ENCODE measurements around the gene TJP3.
A peak's percentile ranks its signal among the peaks of the same experiment; 100 is the strongest.
"Not testable (repeated sequence)": the region's sequence is repeated elsewhere in the genome, so short reads cannot be mapped to it uniquely, and the experiment has no call there.

The TJP3 gene

DNA sequence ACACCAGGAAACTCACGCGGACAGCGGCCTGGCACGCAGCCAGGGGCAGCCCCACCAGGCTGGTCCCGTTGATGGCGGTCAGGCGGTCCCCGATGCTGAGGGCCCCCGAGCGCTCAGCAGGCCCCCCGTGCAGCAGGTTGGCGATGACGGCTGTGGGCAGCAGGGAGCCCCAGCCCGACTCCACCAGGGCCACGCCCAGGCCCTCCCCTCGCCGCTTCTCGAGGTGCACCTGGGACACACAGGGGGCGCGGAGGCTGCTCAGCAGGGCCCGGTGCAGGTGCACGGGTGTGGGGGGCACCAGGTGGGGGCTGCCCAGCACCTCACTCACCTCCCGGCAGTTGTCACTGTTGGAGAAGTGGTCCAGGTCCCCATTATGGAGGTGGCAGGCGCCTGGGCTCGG lies 44.3 kb downstream of the TJP3 start:
- Mint-ChIP-seq H3K27ac (no peak overlapping the region), H3K36me3 (ENCODE audit: low read depth) (peaks cover 28% of the 10 kb centered on the region), H3K27me3 (ENCODE audit: low read depth) (no peaks in the 10 kb centered on the region), H3K9me3 (no peaks in the 10 kb centered on the region), H3K4me3 (no peak overlapping the region), H3K4me1 (ENCODE audit: low read depth) (peaks cover 9% of the 10 kb centered on the region)

DNA sequence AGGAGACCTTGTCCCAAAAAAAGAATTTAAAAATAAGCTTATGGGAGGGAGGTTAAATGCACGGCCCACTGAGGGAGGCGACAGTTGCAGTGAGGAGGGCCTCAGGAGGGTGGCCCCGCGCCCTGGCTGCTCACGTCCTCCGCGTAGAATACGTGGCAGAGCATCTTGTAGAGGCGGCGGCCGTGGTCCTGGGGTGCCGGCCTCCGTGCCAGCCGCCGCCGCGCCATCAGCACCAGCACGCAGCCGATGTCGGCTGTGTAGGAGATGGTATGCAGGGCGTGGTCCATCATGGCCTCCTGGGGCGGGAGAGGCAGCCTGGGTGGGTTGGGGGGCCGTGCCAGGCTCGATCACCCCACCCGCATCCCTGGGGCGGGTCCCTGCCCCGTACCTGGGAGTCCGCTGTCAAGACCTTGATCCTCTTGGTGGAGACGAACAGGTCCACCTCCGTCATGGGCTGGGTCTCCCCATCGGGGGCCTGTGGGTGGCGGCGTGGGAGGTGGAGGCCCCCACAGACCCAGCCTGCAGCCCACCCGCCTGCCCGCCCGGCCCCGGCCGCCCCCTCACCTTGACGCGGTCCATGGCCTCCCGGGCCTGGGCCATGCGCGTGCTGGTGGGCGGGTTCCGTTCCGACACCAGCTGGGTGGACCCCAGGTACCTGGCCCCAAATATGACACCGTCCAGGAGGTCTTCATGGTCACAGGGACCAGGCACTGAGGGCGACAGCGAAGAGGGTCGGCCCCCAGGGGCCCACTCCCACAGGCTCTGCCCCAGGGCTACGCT lies 45.6 kb downstream of the TJP3 start:
- H3K36me3 Mint-ChIP-seq (ENCODE audit: low read depth) = peaks cover 28% of the 10 kb centered on the region
- no peaks in the 10 kb centered on the region for H3K9me3 Mint-ChIP-seq
- no peak overlapping the region for H3K4me3 Mint-ChIP-seq
- no peak overlapping the region for H3K27ac Mint-ChIP-seq
- H3K27me3 Mint-ChIP-seq (ENCODE audit: low read depth) = no peaks in the 10 kb centered on the region
- H3K4me1 Mint-ChIP-seq (ENCODE audit: low read depth) = peaks cover 9% of the 10 kb centered on the region

GRCh38 chr19:3757705-3758104 lies 49.5 kb downstream of the TJP3 start:
- H3K9me3 Mint-ChIP-seq; H3K27ac Mint-ChIP-seq; H3K27me3 Mint-ChIP-seq (ENCODE audit: low read depth); H3K4me3 Mint-ChIP-seq: not testable (repeated sequence)
- Mint-ChIP-seq H3K36me3 (ENCODE audit: low read depth) (peaks cover 16% of the 10 kb centered on the region), H3K4me1 (ENCODE audit: low read depth) (peaks cover 21% of the 10 kb centered on the region)

GRCh38 chr19:3758297-3758696 lies 50.1 kb downstream of the TJP3 start:
- H3K9me3 Mint-ChIP-seq; H3K4me3 Mint-ChIP-seq; H3K27ac Mint-ChIP-seq; H3K27me3 Mint-ChIP-seq (ENCODE audit: low read depth): not testable (repeated sequence)
- Mint-ChIP-seq H3K4me1 (ENCODE audit: low read depth) (peaks cover 26% of the 10 kb centered on the region), H3K36me3 (ENCODE audit: low read depth) (peaks cover 17% of the 10 kb centered on the region)

DNA sequence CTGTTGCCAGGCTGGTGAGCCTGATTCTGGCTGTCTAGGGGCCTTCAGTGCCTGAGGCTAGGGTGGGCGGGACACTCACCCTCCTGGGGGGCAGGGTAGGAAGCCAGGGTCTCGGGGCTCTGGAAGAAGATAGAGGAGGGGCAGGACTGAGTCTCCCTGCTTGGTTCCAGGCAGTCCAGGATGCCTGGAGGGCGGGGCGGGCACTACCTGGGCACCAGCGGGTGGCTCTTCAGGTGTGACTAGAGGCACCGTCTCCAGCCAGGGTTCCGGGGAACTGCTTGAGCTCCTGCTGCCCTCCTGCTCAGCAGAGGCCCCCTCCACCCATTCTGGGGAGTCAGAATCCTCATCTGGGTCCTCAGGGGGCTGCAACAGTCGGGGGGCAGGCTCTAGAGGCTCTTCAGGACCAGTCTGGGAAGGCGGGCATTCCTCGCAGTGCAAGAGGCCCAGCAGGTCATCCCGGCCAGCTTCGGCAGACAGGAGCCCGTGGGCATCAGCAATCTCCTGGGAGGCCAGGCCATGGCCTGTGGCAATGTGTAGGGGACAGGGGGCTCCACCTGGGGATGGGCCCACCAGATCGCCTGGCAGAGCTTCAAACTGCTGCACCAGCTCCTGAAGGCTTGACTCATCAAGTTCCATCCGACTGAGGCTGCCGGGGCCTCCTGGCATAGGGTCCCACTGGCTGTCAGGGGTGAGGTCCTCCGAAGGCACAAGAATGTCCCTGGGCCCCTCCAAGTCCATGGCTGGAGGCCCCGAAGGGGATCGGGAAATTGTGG lies 51.5 kb downstream of the TJP3 start:
- peaks cover 27% of the 10 kb centered on the region for H3K4me1 Mint-ChIP-seq (ENCODE audit: low read depth)
- H3K36me3 Mint-ChIP-seq (ENCODE audit: low read depth) = peaks cover 17% of the 10 kb centered on the region
- H3K27ac Mint-ChIP-seq = no peak overlapping the region
- no peaks in the 10 kb centered on the region for H3K9me3 Mint-ChIP-seq
- peak overlapping the region; percentile 99 for H3K4me3 Mint-ChIP-seq
- peaks cover 3% of the 10 kb centered on the region for H3K27me3 Mint-ChIP-seq (ENCODE audit: low read depth)

- Mint-ChIP-seq H3K27ac (peak overlapping the region; percentile 97), H3K4me3 (peak overlapping the region; percentile 99), H3K4me1 (ENCODE audit: low read depth) (peaks cover 22% of the 10 kb centered on the region), H3K36me3 (ENCODE audit: low read depth) (peaks cover 10% of the 10 kb centered on the region), H3K27me3 (ENCODE audit: low read depth) (peaks cover 3% of the 10 kb centered on the region), H3K9me3 (no peaks in the 10 kb centered on the region)
These were observed 52.7 kb downstream of the TJP3 start for GRCh38 chr19:3760871-3761361.

DNA sequence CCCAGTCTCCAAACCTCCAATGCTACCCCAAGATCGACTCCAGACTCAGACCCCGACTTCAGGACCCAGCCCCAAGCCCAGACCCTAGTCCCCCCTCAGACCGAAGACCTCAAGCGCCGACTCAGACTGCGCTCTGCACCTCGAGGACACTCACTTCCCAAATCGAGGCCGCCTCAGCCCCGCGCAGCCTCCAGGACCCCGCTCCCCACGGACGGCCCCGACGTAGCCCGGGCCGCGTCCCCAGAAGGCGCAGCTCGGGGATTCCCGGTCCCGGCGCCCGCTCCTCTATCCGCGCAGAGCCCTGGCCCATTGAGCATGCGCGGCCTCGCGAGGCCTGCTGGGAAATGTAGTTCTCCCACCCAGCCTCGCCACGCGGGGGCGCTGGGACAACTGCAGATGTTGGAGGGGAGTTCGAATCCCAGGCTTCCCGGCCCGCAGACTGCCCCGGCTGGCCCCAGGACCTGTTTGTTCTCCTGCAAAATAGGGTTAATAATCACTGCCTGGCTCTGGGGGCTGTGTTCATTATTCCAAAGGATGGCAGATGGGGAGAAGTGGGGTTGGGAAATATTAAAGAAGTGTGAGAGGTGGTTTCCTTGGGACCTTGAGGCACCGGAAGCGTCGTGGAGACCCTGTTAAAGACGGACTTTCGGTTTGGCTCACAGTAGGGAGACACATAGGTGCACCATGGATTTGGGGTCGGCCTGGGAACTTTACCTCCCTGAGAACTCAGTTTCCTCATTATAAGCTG lies 53.4 kb downstream of the TJP3 start, which contains the start of gene APBA3:
Gene APBA3, minus strand, starts transcription at position 311 of the 748 bp plus-strand sequence. CDS start 1,428 bp downstream, outside the sequence.
- Mint-ChIP-seq H3K27me3 (ENCODE audit: low read depth) (peaks cover 3% of the 10 kb centered on the region), H3K27ac (peak within 1 kb of the TSS; percentile 99), H3K9me3 (no peaks in the 10 kb centered on the region), H3K4me1 (ENCODE audit: low read depth) (peaks cover 27% of the 10 kb centered on the region), H3K4me3 (peak within 1 kb of the TSS; percentile 99), H3K36me3 (ENCODE audit: low read depth) (peaks cover 12% of the 10 kb centered on the region)

GRCh38 chr19:3762130-3762473 lies 53.9 kb downstream of the TJP3 start:
- H3K27me3 Mint-ChIP-seq (ENCODE audit: low read depth) = peaks cover 3% of the 10 kb centered on the region
- peaks cover 27% of the 10 kb centered on the region for H3K4me1 Mint-ChIP-seq (ENCODE audit: low read depth)
- H3K9me3 Mint-ChIP-seq = no peaks in the 10 kb centered on the region
- peak overlapping the region; percentile 99 for H3K27ac Mint-ChIP-seq
- H3K36me3 Mint-ChIP-seq (ENCODE audit: low read depth) = peaks cover 14% of the 10 kb centered on the region
- H3K4me3 Mint-ChIP-seq = peak overlapping the region; percentile 99

DNA sequence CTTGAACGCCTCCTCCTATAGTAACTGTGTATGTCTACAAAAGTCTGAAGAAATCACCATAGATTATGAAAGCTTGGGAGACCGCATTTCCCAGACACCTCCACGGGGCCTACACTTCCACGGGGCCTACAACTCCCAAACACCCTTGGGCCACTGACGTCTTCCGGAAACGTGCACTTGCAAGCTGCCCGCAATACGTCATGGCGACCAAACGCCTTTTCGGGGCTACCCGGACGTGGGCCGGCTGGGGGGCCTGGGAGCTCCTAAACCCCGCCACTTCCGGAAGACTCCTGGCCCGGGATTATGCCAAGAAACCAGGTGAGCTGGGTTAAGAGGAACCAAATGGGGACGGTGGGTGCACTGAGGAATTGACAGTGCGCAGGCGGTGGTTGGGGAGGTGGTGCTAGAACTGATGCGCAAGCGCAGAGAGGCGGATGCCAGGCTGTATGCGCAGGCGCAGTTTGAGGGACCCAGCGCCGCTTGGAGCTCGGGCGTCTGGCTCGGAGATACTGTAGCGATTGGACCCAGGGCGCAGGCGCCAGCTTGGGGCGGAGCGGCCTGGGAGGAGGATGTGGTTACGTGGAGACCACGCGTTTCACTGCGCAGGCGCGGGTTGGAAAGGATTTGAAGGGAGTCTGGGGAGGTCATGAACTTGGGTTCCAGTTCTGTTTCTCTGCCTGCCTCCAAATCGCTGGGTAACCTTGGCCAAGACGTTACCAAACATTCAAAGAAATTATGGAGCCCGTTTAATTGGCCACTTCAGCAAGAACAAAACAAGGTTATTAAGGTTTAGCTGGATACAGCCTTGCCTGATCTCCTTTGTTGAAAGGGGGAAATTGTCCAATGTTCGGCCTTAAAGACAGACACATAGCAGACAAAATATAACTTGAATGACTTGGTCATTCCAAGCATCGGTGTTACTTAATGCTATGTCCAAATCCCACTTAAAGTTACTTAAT lies 54.6 kb downstream of the TJP3 start, which contains the start of gene MRPL54:
Gene MRPL54, plus strand, starts transcription at position 182 of the 959 bp plus-strand sequence. Its CDS starts 19 bp downstream, at position 201.
- no peaks in the 10 kb centered on the region for H3K9me3 Mint-ChIP-seq
- peaks cover 14% of the 10 kb centered on the region for H3K36me3 Mint-ChIP-seq (ENCODE audit: low read depth)
- peak within 1 kb of the TSS; percentile 99 for H3K4me3 Mint-ChIP-seq
- peaks cover 3% of the 10 kb centered on the region for H3K27me3 Mint-ChIP-seq (ENCODE audit: low read depth)
- H3K4me1 Mint-ChIP-seq (ENCODE audit: low read depth) = peaks cover 27% of the 10 kb centered on the region
- H3K27ac Mint-ChIP-seq = peak within 1 kb of the TSS; percentile 99

- Mint-ChIP-seq H3K9me3 (no peaks in the 10 kb centered on the region), H3K36me3 (ENCODE audit: low read depth) (peaks cover 19% of the 10 kb centered on the region), H3K4me3 (no peak overlapping the region), H3K4me1 (ENCODE audit: low read depth) (peaks cover 23% of the 10 kb centered on the region), H3K27me3 (ENCODE audit: low read depth) (peaks cover 3% of the 10 kb centered on the region), H3K27ac (no peak overlapping the region)
These were observed 56.9 kb downstream of the TJP3 start for GRCh38 chr19:3765121-3765520.

DNA sequence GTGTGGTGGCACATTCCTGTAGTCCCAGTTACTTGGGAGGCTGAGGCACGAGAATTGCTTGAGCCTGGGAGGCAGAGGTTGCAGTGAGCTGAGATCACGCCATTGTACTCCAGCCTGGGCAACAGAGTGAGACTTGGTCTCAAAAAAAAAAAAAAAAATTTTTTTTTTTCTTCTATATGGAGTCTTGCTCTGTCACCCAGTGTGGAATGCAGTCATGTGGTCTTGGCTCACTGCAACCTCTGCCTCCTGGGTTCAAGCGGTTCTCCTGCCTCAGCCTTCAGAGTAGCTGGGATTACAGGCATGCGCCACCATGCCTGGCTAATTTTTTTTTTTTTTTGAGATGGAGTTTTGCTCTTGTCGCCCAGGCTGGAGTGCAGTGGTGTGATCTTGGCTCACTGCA lies 57.6 kb downstream of the TJP3 start:
- peaks cover 23% of the 10 kb centered on the region for H3K4me1 Mint-ChIP-seq (ENCODE audit: low read depth)
- H3K27me3 Mint-ChIP-seq (ENCODE audit: low read depth); H3K27ac Mint-ChIP-seq; H3K9me3 Mint-ChIP-seq; H3K4me3 Mint-ChIP-seq: not testable (repeated sequence)
- peaks cover 19% of the 10 kb centered on the region for H3K36me3 Mint-ChIP-seq (ENCODE audit: low read depth)

GRCh38 chr19:3766520-3766919 lies 58.3 kb downstream of the TJP3 start:
- H3K9me3 Mint-ChIP-seq = no peaks in the 10 kb centered on the region
- peaks cover 3% of the 10 kb centered on the region for H3K27me3 Mint-ChIP-seq (ENCODE audit: low read depth)
- peaks cover 17% of the 10 kb centered on the region for H3K36me3 Mint-ChIP-seq (ENCODE audit: low read depth)
- peak overlapping the region; percentile 89 for H3K27ac Mint-ChIP-seq
- H3K4me1 Mint-ChIP-seq (ENCODE audit: low read depth) = peaks cover 20% of the 10 kb centered on the region
- H3K4me3 Mint-ChIP-seq = peak overlapping the region; percentile 34

DNA sequence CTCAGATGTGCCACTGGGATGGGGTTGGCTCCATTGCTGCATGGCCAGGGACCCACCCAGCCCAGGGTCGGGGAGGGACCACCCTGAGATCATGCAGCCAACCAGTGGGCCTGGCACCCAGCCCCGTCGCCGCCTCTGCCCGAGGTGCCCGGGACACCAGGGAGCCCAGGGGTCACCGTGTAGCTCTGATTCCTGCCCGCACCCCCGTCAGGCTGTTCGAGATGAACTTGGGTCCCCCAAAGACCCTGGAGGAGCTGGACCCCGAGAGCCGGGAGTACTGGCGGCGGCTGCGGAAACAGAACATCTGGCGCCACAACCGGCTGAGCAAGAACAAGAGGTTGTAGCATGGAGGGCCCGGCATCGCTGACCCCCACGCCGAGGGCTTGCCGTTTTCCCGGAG lies 58.9 kb downstream of the TJP3 start:
- H3K36me3 Mint-ChIP-seq (ENCODE audit: low read depth) = peaks cover 17% of the 10 kb centered on the region
- H3K27me3 Mint-ChIP-seq (ENCODE audit: low read depth) = peaks cover 3% of the 10 kb centered on the region
- H3K4me3 Mint-ChIP-seq = no peak overlapping the region
- H3K27ac Mint-ChIP-seq = peak overlapping the region; percentile 89
- peaks cover 15% of the 10 kb centered on the region for H3K4me1 Mint-ChIP-seq (ENCODE audit: low read depth)
- no peaks in the 10 kb centered on the region for H3K9me3 Mint-ChIP-seq

Measured in T-helper 1 cell treated with Interleukin-12 subunit alpha and Interleukin-12 subunit beta and Interleukin-4 antibody, amounts not matched to agents 30 μg/mL and 1 μg/mL, for 36 hours (primary cell).